WERI-Rb-1 (cell line): ENCODE measurements around the gene DGKI.

Source experiments
- DNase-seq: peaks from one replicate; pipeline ENCODE4 v3.0.0-alpha.2; 2020
- H3K27ac ChIP-seq: fragments of 250-450 bp; sonication (Bioruptor Pico); 2 replicates; pipeline ENCODE4 v1.5.1; 2020; ENCODE audit warnings: mild to moderate bottlenecking, moderate library complexity
- H3K27me3 ChIP-seq: fragments of 250-450 bp; sonication (Bioruptor Pico); 2 replicates; pipeline ENCODE4 v1.5.1; 2021; ENCODE audit warnings: mild to moderate bottlenecking, low read depth, moderate library complexity; ENCODE audit not compliant: insufficient read depth, severe bottlenecking
- H3K36me3 ChIP-seq: fragments of 250-450 bp; sonication (Bioruptor Pico); 2 replicates; pipeline ENCODE4 v1.5.1; 2020; ENCODE audit warnings: mild to moderate bottlenecking, moderate library complexity
- H3K4me3 ChIP-seq: 2 replicates; pipeline ENCODE4 v1.5.1; 2011; ENCODE audit warnings: low read depth, mild to moderate bottlenecking, control low read depth, low read length
- H3K9me3 ChIP-seq: fragments of 250-450 bp; sonication (Bioruptor Pico); 2 replicates; pipeline ENCODE4 v1.5.1; 2021; ENCODE audit warnings: mild to moderate bottlenecking, moderate library complexity; ENCODE audit not compliant: severe bottlenecking
- TF ChIP-seq, protein P1 (sequence below): IDR thresholded peaks from 2 replicates; pipeline ENCODE4 v1.5.1; 2011; ENCODE audit warnings: low read depth, mild to moderate bottlenecking, control low read depth, inconsistent platforms, low read length

The DGKI gene

DNA sequence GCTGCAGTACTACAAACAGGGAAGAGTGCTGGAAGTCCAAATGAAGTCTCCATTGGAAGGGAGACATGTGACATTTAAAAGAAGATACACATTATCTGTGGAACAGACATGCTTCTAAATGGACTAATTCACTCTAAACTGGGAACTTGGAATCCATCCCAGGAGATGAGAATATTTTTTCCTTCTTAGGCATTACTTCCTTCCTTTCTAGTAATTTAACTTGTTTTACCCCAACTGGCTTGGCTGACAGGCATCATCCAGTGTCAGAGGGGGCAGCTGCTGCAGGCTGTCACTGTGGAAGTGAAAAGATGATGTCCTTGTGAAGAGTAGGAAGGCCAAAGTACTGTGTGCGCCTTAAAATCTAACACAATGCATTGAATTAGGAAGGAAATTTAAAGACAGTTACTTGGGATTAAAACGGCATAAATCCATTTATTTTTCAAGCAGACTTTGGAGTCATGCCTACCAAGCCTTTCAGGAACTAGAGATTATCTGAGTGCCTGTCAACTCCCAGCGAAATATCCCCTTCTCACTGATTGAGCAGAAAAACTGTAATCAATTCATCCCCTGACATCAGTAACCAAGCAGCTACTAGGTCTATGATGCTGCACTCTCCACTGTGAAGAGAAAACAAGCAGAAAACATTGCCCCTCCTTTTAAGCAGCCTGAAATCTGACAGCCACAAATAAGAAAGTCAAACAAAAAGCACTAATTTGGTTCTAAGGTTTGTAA is 161.2 kb downstream of the DGKI start:
- Histone ChIP-seq H3K9me3 (peaks cover 2% of the 10 kb centered on the region), H3K36me3 (no peaks in the 10 kb centered on the region), H3K4me3 (no peak overlapping the region), H3K27me3 (no peaks in the 10 kb centered on the region), H3K27ac (no peak overlapping the region)
- TF ChIP-seq, protein P1, sequence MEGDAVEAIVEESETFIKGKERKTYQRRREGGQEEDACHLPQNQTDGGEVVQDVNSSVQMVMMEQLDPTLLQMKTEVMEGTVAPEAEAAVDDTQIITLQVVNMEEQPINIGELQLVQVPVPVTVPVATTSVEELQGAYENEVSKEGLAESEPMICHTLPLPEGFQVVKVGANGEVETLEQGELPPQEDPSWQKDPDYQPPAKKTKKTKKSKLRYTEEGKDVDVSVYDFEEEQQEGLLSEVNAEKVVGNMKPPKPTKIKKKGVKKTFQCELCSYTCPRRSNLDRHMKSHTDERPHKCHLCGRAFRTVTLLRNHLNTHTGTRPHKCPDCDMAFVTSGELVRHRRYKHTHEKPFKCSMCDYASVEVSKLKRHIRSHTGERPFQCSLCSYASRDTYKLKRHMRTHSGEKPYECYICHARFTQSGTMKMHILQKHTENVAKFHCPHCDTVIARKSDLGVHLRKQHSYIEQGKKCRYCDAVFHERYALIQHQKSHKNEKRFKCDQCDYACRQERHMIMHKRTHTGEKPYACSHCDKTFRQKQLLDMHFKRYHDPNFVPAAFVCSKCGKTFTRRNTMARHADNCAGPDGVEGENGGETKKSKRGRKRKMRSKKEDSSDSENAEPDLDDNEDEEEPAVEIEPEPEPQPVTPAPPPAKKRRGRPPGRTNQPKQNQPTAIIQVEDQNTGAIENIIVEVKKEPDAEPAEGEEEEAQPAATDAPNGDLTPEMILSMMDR = no peak
- no peak for DNase-seq

DNA sequence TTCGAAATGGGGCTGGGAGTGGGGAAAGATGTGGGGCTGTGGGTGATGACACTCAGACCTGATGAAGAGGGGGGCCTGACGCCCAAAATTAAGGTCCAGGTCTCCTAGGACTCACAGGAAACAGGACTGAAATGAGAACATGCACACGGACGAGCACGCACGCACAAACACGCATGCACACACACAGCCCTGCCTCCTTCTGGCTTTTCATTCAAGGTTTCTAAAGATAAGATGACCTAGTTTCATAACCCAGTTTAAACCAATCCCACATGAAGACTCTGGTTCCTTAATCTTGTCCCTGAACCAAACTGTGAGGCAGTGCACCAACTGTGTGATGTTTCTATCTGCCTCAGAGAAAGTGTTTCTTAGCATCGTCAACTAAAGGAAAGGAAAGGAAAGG is 162.0 kb downstream of the DGKI start:
- Histone ChIP-seq H3K27ac (no peak overlapping the region), H3K9me3 (peaks cover 2% of the 10 kb centered on the region), H3K36me3 (no peaks in the 10 kb centered on the region), H3K4me3 (no peak overlapping the region), H3K27me3 (no peaks in the 10 kb centered on the region)
- TF ChIP-seq, protein P1 = no peak
- DNase-seq = no peak

GRCh38 chr7:137684316-137684715 is 162.5 kb downstream of the DGKI start:
- no peak overlapping the region for H3K4me3 ChIP-seq

DNA sequence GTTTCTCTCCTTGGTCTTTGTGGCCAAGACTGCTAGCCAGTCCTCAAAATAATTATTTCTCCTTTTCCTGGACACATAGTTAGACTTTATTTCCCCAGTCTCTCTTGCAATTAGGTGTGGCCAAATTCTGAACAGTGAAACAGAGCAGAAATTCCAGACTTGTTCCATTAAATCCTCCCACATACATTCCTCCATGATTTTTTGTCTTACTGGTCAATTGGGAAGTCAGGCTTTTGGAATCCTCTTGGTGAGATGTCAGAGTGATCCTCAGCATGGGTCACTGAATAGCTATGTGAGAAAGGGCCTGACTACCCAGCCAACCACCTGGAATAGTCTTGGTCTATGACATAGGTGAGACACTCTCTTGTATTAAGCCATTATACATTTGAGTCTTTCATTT is 164.2 kb downstream of the DGKI start:
- DNase-seq = no peak

More at GRCh38 chr7:137684316-137684715, 162.5 kb downstream of the DGKI start:
- Histone ChIP-seq H3K27me3 (no peaks in the 10 kb centered on the region), H3K27ac (no peak overlapping the region), H3K9me3 (peaks cover 2% of the 10 kb centered on the region), H3K36me3 (no peaks in the 10 kb centered on the region)
- DNase-seq = no peak
- TF ChIP-seq, protein P1 = no peak

DNA sequence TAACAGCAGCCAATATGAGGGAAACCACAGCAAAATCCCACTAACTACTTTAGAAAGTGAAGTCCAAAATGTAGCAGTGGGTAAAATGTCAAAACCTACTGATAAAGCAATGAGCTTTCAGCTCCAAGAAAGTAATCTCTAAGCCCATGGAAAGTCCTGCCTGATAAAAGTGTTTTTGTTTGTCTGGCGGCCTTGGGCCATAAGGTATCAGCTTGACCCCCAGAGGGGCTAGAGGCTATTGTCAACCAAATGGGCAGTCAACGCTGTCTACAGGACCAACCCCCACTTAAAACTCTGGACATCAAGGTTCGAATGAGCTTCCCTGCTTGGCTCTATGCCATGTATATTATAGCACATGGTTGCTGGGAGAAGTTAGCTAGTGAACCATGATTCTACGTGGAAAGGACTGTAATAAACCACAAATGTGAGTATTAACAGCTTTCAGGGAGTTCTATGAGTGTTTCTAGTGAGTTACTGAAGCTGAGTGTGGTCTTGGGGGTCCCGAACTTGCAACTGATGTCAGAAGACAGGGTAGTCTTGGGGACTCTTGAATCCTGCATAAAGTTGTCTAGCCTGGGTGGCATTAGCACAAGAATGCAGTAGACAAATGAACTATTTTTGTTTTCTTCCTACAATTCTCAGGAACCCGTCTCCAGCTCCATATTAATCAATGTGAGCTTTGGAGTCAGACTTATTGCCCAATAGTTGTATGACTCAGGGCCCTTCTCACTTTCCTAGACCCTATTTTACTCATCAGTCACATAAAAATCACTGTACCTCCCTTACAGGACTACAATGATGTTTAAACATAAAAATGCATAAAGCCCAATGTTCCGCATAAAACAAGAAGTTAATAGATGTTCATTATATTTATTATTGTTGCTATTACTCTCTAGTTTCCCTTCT is 164.9 kb downstream of the DGKI start:
- peaks cover 2% of the 10 kb centered on the region for H3K9me3 ChIP-seq
- H3K36me3 ChIP-seq = no peaks in the 10 kb centered on the region
- H3K27me3 ChIP-seq = no peaks in the 10 kb centered on the region
- no peak for DNase-seq
- TF ChIP-seq, protein P1 = no peak
- no peak overlapping the region for H3K4me3 ChIP-seq
- H3K27ac ChIP-seq = no peak overlapping the region

More for the DNA sequence above, 164.2 kb downstream of the DGKI start:
- Histone ChIP-seq H3K27me3 (no peaks in the 10 kb centered on the region), H3K36me3 (no peaks in the 10 kb centered on the region), H3K27ac (no peak overlapping the region), H3K9me3 (peaks cover 2% of the 10 kb centered on the region), H3K4me3 (no peak overlapping the region)
- TF ChIP-seq, protein P1 = no peak
